ENCODE results near the gene MYH11.

MYH11 gene

GRCh38 chr16:15900901-15901500 is 44.2 kb upstream of the MYH11 start:
- H3K4me3 ChIP-seq (ENCODE audit: low read length, poor library complexity, severe bottlenecking): no peak overlapping the region
- H3K79me2 ChIP-seq (ENCODE audit: insufficient read depth, low read length): no peaks in the 10 kb centered on the region
- no peaks in the 10 kb centered on the region for H3K9me2 ChIP-seq (replicated peaks; ENCODE audit: low read depth, low read length)
- no peaks in the 10 kb centered on the region for H3K9me3 ChIP-seq (ENCODE audit: insufficient read depth, low read depth, low read length)
- TF ChIP-seq, protein P1, sequence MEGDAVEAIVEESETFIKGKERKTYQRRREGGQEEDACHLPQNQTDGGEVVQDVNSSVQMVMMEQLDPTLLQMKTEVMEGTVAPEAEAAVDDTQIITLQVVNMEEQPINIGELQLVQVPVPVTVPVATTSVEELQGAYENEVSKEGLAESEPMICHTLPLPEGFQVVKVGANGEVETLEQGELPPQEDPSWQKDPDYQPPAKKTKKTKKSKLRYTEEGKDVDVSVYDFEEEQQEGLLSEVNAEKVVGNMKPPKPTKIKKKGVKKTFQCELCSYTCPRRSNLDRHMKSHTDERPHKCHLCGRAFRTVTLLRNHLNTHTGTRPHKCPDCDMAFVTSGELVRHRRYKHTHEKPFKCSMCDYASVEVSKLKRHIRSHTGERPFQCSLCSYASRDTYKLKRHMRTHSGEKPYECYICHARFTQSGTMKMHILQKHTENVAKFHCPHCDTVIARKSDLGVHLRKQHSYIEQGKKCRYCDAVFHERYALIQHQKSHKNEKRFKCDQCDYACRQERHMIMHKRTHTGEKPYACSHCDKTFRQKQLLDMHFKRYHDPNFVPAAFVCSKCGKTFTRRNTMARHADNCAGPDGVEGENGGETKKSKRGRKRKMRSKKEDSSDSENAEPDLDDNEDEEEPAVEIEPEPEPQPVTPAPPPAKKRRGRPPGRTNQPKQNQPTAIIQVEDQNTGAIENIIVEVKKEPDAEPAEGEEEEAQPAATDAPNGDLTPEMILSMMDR (conservative IDR thresholded peaks at IDR 0.05; ENCODE audit: low read length): no peak
- no peak for TF ChIP-seq EZH2phosphoT487 (IDR thresholded peaks at IDR 0.05; ENCODE audit: borderline replicate concordance)
- H4K20me1 ChIP-seq (ENCODE audit: insufficient read depth, low read length, poor library complexity, severe bottlenecking): no peaks in the 10 kb centered on the region
- no peak overlapping the region for H3K4me2 ChIP-seq (ENCODE audit: low read depth, low read length, poor library complexity, severe bottlenecking)
- H2AFZ ChIP-seq (ENCODE audit: low read length): no peak overlapping the region
- H3K9ac ChIP-seq (ENCODE audit: low read depth, low read length, poor library complexity, severe bottlenecking): no peak overlapping the region
- H3K27me3 ChIP-seq (ENCODE audit: insufficient read depth, low read length, poor library complexity, severe bottlenecking): no peaks in the 10 kb centered on the region
- no peaks in the 10 kb centered on the region for H3F3A ChIP-seq (ENCODE audit: low read depth)
- H3K36me3 ChIP-seq (ENCODE audit: insufficient read depth, low read length): no peaks in the 10 kb centered on the region
- H3K4me1 ChIP-seq (ENCODE audit: insufficient read depth, low read length, poor library complexity, severe bottlenecking): peaks cover 5% of the 10 kb centered on the region

- TF ChIP-seq, protein P1 (conservative IDR thresholded peaks at IDR 0.05; ENCODE audit: low read length): no peak
- no peak for TF ChIP-seq EZH2phosphoT487 (IDR thresholded peaks at IDR 0.05; ENCODE audit: borderline replicate concordance)
- Histone ChIP-seq H3K9me2 (replicated peaks; ENCODE audit: low read depth, low read length) (no peaks in the 10 kb centered on the region), H3K9me3 (ENCODE audit: insufficient read depth, low read depth, low read length) (no peaks in the 10 kb centered on the region), H3K4me3 (ENCODE audit: low read length, poor library complexity, severe bottlenecking) (no peak overlapping the region), H3K4me2 (ENCODE audit: low read depth, low read length, poor library complexity, severe bottlenecking) (no peak overlapping the region), H3K27me3 (ENCODE audit: insufficient read depth, low read length, poor library complexity, severe bottlenecking) (no peaks in the 10 kb centered on the region), H2AFZ (ENCODE audit: low read length) (no peak overlapping the region), H3K79me2 (ENCODE audit: insufficient read depth, low read length) (no peaks in the 10 kb centered on the region), H3K36me3 (ENCODE audit: insufficient read depth, low read length) (no peaks in the 10 kb centered on the region), H3K4me1 (ENCODE audit: insufficient read depth, low read length, poor library complexity, severe bottlenecking) (peaks cover 5% of the 10 kb centered on the region), H4K20me1 (ENCODE audit: insufficient read depth, low read length, poor library complexity, severe bottlenecking) (no peaks in the 10 kb centered on the region), H3K9ac (ENCODE audit: low read depth, low read length, poor library complexity, severe bottlenecking) (no peak overlapping the region), H3F3A (ENCODE audit: low read depth) (no peaks in the 10 kb centered on the region)
Observed at GRCh38 chr16:15900357-15900756, 43.5 kb upstream of the MYH11 start.

GRCh38 chr16:15899538-15900100 is 42.8 kb upstream of the MYH11 start:
- Histone ChIP-seq H3K9me3 (ENCODE audit: insufficient read depth, low read depth, low read length) (no peaks in the 10 kb centered on the region), H3K36me3 (ENCODE audit: insufficient read depth, low read length) (no peaks in the 10 kb centered on the region), H2AFZ (ENCODE audit: low read length) (no peak overlapping the region), H3K27me3 (ENCODE audit: insufficient read depth, low read length, poor library complexity, severe bottlenecking) (no peaks in the 10 kb centered on the region), H3K79me2 (ENCODE audit: insufficient read depth, low read length) (no peaks in the 10 kb centered on the region), H3K9ac (ENCODE audit: low read depth, low read length, poor library complexity, severe bottlenecking) (no peak overlapping the region), H3K4me3 (ENCODE audit: low read length, poor library complexity, severe bottlenecking) (no peak overlapping the region), H3K9me2 (replicated peaks; ENCODE audit: low read depth, low read length) (no peaks in the 10 kb centered on the region), H3K4me1 (ENCODE audit: insufficient read depth, low read length, poor library complexity, severe bottlenecking) (peaks cover 5% of the 10 kb centered on the region), H4K20me1 (ENCODE audit: insufficient read depth, low read length, poor library complexity, severe bottlenecking) (no peaks in the 10 kb centered on the region), H3K4me2 (ENCODE audit: low read depth, low read length, poor library complexity, severe bottlenecking) (no peak overlapping the region), H3F3A (ENCODE audit: low read depth) (no peaks in the 10 kb centered on the region)
- TF ChIP-seq, protein P1 (conservative IDR thresholded peaks at IDR 0.05; ENCODE audit: low read length): no peak
- no peak for TF ChIP-seq EZH2phosphoT487 (IDR thresholded peaks at IDR 0.05; ENCODE audit: borderline replicate concordance)

Measured in Loucy (cell line).